NCI-H1092 (cell line): ENCODE results near the gene SPATA7.

Source experiments
- DNase-seq: peaks from one replicate; lab custom pipeline; 2025; lab: John Stamatoyannopoulos, UW

SPATA7 gene

GRCh38 chr14:88481794-88482193, 96.3 kb downstream of the SPATA7 start:
- DNase-seq = no peak

GRCh38 chr14:88482524-88482923, 97.1 kb downstream of the SPATA7 start:
- DNase-seq = no peak
